Measurements from ENCODE around the gene CDHR3. TPM values are rescaled to one million over a fixed set of nuclear protein-coding genes. Genes with fewer than 3 reads are reported as not detected.
"Not testable (repeated sequence)": the region's sequence is repeated elsewhere in the genome, so short reads cannot be mapped to it uniquely, and the experiment has no call there.

CDHR3 gene
- polyA plus RNA-seq, 4 donors = 4.1 to 24.1 (median 5.4) TPM

DNA sequence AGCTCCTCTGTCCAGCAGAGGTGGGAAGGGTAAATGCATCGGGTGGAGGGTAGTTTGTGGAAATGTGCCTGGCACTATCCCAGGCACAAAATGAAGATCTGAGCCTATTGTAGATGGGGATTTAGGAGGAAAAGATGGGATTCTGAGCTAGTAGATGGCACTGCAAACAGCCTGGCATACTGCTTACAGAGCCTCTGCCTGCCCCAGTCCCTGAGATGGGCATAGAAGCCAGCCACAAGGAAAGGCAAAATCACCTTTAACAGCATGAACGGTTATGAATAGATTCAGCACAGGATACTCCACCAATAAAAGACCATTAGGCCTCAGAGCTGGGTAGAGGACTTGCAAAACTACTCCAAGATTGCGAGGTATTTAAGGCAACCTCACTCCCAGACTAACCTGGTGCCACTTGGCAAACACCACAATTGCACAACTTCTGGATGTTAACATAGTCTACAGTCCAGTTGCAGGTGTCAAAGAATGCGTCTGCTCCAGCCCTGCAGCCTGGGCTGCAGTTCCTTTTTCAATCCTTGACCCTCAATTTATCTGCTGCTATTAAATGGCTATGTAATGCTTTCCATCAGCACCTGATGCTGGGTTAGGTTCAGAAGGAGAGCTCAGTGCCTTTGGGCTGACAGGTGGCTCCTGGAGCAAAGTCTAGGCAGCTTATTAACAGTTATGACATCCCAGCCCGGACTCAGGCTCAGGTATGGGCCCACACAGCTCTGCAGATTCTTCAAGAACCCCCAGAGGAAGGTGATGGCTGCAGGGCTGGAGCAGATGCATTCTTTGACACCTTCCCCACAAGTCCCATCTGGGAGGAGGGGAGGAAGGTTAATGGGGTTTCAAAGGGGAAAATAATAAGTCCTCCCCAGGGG lies 34.0 kb downstream of the CDHR3 start:
- Histone ChIP-seq H3K4me3 (ENCODE audit: low read depth in 1 of 3, low read length in 3 of 3) (no peak overlapping the region), H3K27ac (ENCODE audit: low read depth in 1 of 3, low read length in 2 of 3) (no peak overlapping the region), H3K27me3 (ENCODE audit: control insufficient read depth in 3 of 3, insufficient read depth in 3 of 3, low read length in 3 of 3) (no peaks in the 10 kb centered on the region), H3K36me3 (ENCODE audit: control insufficient read depth in 3 of 3, insufficient read depth in 2 of 3, low read depth in 1 of 3, low read length in 3 of 3) (no peaks in the 10 kb centered on the region), H3K4me1 (ENCODE audit: control insufficient read depth in 3 of 3, insufficient read depth in 2 of 3, low read depth in 1 of 3, low read length in 2 of 3) (peaks cover 0 to 13% (median 0%) of the 10 kb centered on the region in 3 donors), H3K9me3 (ENCODE audit: control insufficient read depth in 2 of 2, insufficient read depth in 1 of 2, low read depth in 1 of 2, low read length in 1 of 2) (no peaks in the 10 kb centered on the region)
- WGBS, 3 donors = 17 to 49% (median 37%) methylated on average over 5 of the region's 5 CpGs
- no peak for FAIRE-seq
- DNase-seq = peak; percentile 43 to 78

DNA sequence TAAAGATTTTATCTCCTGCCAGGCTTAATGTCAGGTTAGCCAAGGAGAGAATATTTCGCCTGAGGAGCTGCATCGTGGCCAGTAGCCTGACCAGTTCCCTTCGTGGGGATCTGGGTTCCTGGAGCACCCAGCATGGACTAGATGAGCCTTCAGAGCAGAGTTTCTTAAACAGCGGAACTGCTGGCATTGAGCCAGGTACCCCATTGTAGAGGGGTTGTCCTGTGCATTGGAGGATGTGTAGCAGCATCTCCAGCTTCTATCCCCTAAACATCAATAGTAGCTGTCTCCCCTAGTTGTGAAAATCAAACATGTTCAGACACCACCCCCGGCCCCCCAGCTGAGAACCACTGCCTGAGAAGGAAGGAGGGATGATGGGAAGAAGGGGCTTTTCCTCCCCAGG lies 36.2 kb downstream of the CDHR3 start:
- FAIRE-seq = no peak

DNA sequence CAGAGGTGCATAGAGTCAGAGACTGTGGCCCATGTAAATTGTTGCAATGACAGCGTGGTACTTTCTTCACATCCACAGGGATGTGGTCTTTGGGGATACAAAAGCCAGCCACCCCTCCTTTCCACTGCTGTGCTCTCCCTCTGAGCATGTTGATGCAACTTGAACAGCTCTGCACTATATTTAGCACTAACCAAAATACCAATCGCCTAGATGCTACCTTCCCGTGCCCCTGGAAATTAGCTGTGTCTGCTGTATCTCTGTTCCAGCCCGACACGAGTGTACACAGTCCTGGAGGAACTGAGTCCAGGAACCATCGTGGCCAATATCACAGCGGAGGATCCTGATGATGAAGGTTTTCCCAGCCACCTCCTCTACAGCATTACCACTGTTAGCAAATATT lies 38.1 kb downstream of the CDHR3 start:
- FAIRE-seq = no peak
- H3K4me3 ChIP-seq (ENCODE audit: low read depth in 1 of 3, low read length in 3 of 3) = no peak overlapping the region

More for the DNA sequence above, 36.2 kb downstream of the CDHR3 start:
- peaks cover 0 to 13% (median 0%) of the 10 kb centered on the region in 3 donors for H3K4me1 ChIP-seq (ENCODE audit: control insufficient read depth in 3 of 3, insufficient read depth in 2 of 3, low read depth in 1 of 3, low read length in 2 of 3)
- no peak overlapping the region for H3K4me3 ChIP-seq (ENCODE audit: low read depth in 1 of 3, low read length in 3 of 3)
- no peak overlapping the region for H3K27ac ChIP-seq (ENCODE audit: low read depth in 1 of 3, low read length in 2 of 3)
- H3K9me3 ChIP-seq (ENCODE audit: control insufficient read depth in 2 of 2, insufficient read depth in 1 of 2, low read depth in 1 of 2, low read length in 1 of 2) = peaks cover 0 to 2% of the 10 kb centered on the region in 2 donors
- H3K27me3 ChIP-seq (ENCODE audit: control insufficient read depth in 3 of 3, insufficient read depth in 3 of 3, low read length in 3 of 3) = peaks cover 0 to 2% (median 0%) of the 10 kb centered on the region in 3 donors
- DNase-seq = no peak
- WGBS, 3 donors = 82 to 85% (median 84%) methylated on average over 5 of the region's 5 CpGs
- H3K36me3 ChIP-seq (ENCODE audit: control insufficient read depth in 3 of 3, insufficient read depth in 2 of 3, low read depth in 1 of 3, low read length in 3 of 3) = no peaks in the 10 kb centered on the region

DNA sequence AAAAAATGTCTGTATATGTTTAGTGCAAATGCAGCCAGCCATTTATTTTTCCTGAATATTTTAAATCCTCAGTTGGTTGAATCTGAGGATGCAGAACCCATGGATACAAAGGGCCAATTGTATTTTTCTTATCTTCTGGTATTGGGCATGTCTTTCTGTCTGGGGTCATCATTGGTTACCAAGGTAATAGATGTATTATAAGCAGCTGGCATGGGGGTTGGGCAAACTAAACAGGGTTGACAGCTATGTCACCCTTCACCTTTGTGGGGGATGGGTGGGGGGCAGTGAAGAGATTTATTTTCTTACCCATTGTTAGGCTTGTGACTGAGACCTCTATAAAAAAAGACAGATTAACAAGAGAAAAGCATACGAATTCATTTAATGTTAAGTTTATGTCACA lies 38.8 kb downstream of the CDHR3 start:
- no peak for DNase-seq
- WGBS, 3 donors = 71 to 85% (median 79%) methylated on average over 1 of the region's 1 CpG
- H3K27ac ChIP-seq (ENCODE audit: low read depth in 1 of 3, low read length in 2 of 3) = no peak overlapping the region
- H3K27me3 ChIP-seq (ENCODE audit: control insufficient read depth in 3 of 3, insufficient read depth in 3 of 3, low read length in 3 of 3) = peaks cover 0 to 2% (median 0%) of the 10 kb centered on the region in 3 donors
- peaks cover 0 to 10% (median 0%) of the 10 kb centered on the region in 3 donors for H3K4me1 ChIP-seq (ENCODE audit: control insufficient read depth in 3 of 3, insufficient read depth in 2 of 3, low read depth in 1 of 3, low read length in 2 of 3)
- peaks cover 0 to 20% of the 10 kb centered on the region in 2 donors for H3K9me3 ChIP-seq (ENCODE audit: control insufficient read depth in 2 of 2, insufficient read depth in 1 of 2, low read depth in 1 of 2, low read length in 1 of 2)
- no peak overlapping the region for H3K4me3 ChIP-seq (ENCODE audit: low read depth in 1 of 3, low read length in 3 of 3)
- peaks cover 0 to 2% (median 0%) of the 10 kb centered on the region in 3 donors for H3K36me3 ChIP-seq (ENCODE audit: control insufficient read depth in 3 of 3, insufficient read depth in 2 of 3, low read depth in 1 of 3, low read length in 3 of 3)
- no peak for FAIRE-seq

More for the DNA sequence above, 38.1 kb downstream of the CDHR3 start:
- 79 to 90% (median 79%) methylated on average over 7 of the region's 7 CpGs for WGBS, 3 donors
- DNase-seq = no peak
- peaks cover 0 to 13% (median 0%) of the 10 kb centered on the region in 3 donors for H3K4me1 ChIP-seq (ENCODE audit: control insufficient read depth in 3 of 3, insufficient read depth in 2 of 3, low read depth in 1 of 3, low read length in 2 of 3)
- no peak overlapping the region for H3K27ac ChIP-seq (ENCODE audit: low read depth in 1 of 3, low read length in 2 of 3)
- H3K9me3 ChIP-seq (ENCODE audit: control insufficient read depth in 2 of 2, insufficient read depth in 1 of 2, low read depth in 1 of 2, low read length in 1 of 2) = peaks cover 0 to 13% of the 10 kb centered on the region in 2 donors
- peaks cover 0 to 2% (median 0%) of the 10 kb centered on the region in 3 donors for H3K27me3 ChIP-seq (ENCODE audit: control insufficient read depth in 3 of 3, insufficient read depth in 3 of 3, low read length in 3 of 3)
- H3K36me3 ChIP-seq (ENCODE audit: control insufficient read depth in 3 of 3, insufficient read depth in 2 of 3, low read depth in 1 of 3, low read length in 3 of 3) = peaks cover 0 to 2% (median 0%) of the 10 kb centered on the region in 3 donors

DNA sequence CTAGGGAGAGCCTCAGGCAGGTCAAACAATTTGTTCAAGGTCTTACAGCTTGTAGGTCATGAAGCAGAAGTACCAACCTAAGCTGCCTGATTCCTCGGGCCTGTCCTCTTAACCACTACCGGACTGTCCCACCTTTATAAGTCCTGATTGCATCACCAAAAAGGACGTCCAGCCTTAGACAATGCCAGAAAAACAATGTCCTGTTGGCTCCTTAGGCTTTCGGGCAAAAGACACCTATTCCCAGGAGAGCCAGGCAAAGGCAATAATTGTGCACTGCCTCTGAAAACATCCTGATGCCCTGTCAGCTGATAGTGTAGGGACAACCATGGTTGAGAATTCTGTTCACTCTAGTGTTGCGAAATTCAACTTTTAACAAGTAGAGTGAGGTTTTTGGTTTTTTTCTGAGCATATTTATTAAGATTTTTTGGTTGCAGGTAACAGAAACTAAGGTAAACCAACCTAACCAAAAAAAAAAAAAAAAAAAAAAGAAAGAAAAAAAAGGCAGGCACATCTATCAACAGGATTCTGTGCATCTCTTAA lies 40.5 kb downstream of the CDHR3 start:
- peaks cover 0 to 29% of the 10 kb centered on the region in 2 donors for H3K9me3 ChIP-seq (ENCODE audit: control insufficient read depth in 2 of 2, insufficient read depth in 1 of 2, low read depth in 1 of 2, low read length in 1 of 2)
- DNase-seq = no peak
- 86 to 91% (median 88%) methylated on average over 5 of the region's 5 CpGs for WGBS, 3 donors
- H3K27ac ChIP-seq (ENCODE audit: low read depth in 1 of 3, low read length in 2 of 3) = no peak overlapping the region
- peaks cover 0 to 2% (median 0%) of the 10 kb centered on the region in 3 donors for H3K27me3 ChIP-seq (ENCODE audit: control insufficient read depth in 3 of 3, insufficient read depth in 3 of 3, low read length in 3 of 3)
- no peaks in the 10 kb centered on the region for H3K4me1 ChIP-seq (ENCODE audit: control insufficient read depth in 3 of 3, insufficient read depth in 2 of 3, low read depth in 1 of 3, low read length in 2 of 3)
- FAIRE-seq = no peak
- no peak overlapping the region for H3K4me3 ChIP-seq (ENCODE audit: low read depth in 1 of 3, low read length in 3 of 3)
- H3K36me3 ChIP-seq (ENCODE audit: control insufficient read depth in 3 of 3, insufficient read depth in 2 of 3, low read depth in 1 of 3, low read length in 3 of 3) = peaks cover 0 to 2% (median 0%) of the 10 kb centered on the region in 3 donors

DNA sequence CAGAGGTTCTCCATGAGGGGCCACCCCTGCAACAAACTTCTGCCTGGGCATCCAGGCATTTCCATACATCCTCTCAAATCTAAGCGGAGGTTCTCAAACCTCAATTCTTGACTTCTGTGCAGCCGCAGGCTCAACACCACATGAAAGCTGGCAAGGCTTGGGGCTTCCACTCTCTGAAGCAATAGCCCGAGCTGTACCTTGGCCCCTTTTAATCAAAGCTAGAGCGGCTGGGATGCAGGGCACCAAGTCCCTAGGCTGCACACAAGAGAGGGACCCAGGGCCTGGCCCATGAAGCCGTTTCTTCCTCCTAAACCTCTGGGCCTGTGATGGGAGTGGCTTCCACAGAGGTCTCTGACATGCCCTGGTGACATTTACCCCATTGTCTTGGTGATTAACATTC lies 43.8 kb downstream of the CDHR3 start:
- H3K4me3 ChIP-seq (ENCODE audit: low read depth in 1 of 3, low read length in 3 of 3) = no peak overlapping the region
- DNase-seq = no peak
- no peak for FAIRE-seq
- peaks cover 0 to 29% of the 10 kb centered on the region in 2 donors for H3K9me3 ChIP-seq (ENCODE audit: control insufficient read depth in 2 of 2, insufficient read depth in 1 of 2, low read depth in 1 of 2, low read length in 1 of 2)
- peaks cover 0 to 16% (median 0%) of the 10 kb centered on the region in 3 donors for H3K4me1 ChIP-seq (ENCODE audit: control insufficient read depth in 3 of 3, insufficient read depth in 2 of 3, low read depth in 1 of 3, low read length in 2 of 3)
- H3K27me3 ChIP-seq (ENCODE audit: control insufficient read depth in 3 of 3, insufficient read depth in 3 of 3, low read length in 3 of 3) = peaks cover 0 to 2% (median 0%) of the 10 kb centered on the region in 3 donors
- H3K27ac ChIP-seq (ENCODE audit: low read depth in 1 of 3, low read length in 2 of 3) = no peak overlapping the region
- WGBS, 3 donors = 92 to 95% (median 94%) methylated on average over 5 of the region's 5 CpGs
- peaks cover 0 to 2% (median 0%) of the 10 kb centered on the region in 3 donors for H3K36me3 ChIP-seq (ENCODE audit: control insufficient read depth in 3 of 3, insufficient read depth in 2 of 3, low read depth in 1 of 3, low read length in 3 of 3)

DNA sequence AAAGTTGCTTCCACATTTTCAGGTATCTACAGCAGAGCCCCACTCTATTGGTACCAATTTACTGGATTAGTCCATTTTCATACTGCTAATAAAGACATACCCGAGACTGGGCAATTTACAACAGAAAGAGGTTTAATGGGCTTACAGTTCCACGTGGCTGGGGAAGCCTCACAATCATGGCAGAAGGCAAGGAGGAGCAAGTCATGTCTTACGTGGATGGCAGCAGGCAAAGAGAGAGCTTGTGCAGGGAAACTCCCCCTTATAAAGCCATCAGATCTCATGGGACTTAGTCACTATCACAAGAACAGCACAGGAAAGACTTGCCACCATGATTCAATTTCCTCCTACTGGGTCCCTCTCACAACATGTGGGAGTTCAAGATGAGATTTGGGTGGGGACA lies 44.7 kb downstream of the CDHR3 start:
- H3K27ac ChIP-seq (ENCODE audit: low read depth in 1 of 3, low read length in 2 of 3); H3K4me3 ChIP-seq (ENCODE audit: low read depth in 1 of 3, low read length in 3 of 3); DNase-seq; H3K27me3 ChIP-seq (ENCODE audit: control insufficient read depth in 3 of 3, insufficient read depth in 3 of 3, low read length in 3 of 3); H3K36me3 ChIP-seq (ENCODE audit: control insufficient read depth in 3 of 3, insufficient read depth in 2 of 3, low read depth in 1 of 3, low read length in 3 of 3); FAIRE-seq: not testable (repeated sequence)
- WGBS, 3 donors = 81 to 93% (median 88%) methylated on average over 3 of the region's 3 CpGs
- Histone ChIP-seq H3K9me3 (ENCODE audit: control insufficient read depth in 2 of 2, insufficient read depth in 1 of 2, low read depth in 1 of 2, low read length in 1 of 2) (peaks cover 0 to 29% of the 10 kb centered on the region in 2 donors), H3K4me1 (ENCODE audit: control insufficient read depth in 3 of 3, insufficient read depth in 2 of 3, low read depth in 1 of 3, low read length in 2 of 3) (peaks cover 0 to 16% (median 0%) of the 10 kb centered on the region in 3 donors)

DNA sequence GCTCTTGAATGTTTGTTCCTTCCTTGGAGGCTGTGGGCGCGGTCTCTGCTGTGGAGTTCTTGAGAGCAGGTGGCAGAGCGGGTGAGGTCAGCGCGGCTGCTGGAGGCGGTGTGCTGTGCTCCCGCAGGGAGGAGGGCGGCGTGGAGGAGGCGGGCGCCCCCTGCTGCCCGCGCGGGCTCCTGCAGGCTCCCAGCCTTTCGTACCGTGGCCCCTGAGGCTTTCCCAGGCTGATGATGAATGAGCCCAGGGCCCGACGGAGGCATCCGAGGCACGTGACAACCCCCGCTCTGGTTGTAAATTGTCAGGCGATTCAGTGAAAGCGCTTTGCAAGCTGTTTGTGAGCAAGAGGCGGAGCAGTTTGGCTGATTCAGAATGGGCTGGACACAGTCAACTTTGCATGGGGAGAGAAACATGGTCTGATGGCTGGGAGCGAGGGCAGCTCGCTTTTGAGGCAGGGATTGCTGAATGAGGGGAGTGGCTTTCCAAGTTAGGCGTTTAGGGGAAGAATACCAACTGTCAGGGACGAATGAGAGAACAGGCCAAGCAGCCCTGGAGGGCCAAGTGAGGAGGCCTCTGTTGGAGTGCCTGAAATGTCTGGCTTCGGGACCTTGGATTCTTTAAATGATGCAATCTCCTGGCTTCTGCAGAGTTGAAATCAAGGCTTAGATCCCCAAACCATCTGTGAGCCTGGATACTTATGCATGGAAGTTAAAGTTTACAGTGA lies 46.6 kb downstream of the CDHR3 start:
- Histone ChIP-seq H3K36me3 (ENCODE audit: control insufficient read depth in 3 of 3, insufficient read depth in 2 of 3, low read depth in 1 of 3, low read length in 3 of 3) (peaks cover 0 to 2% (median 0%) of the 10 kb centered on the region in 3 donors), H3K4me1 (ENCODE audit: control insufficient read depth in 3 of 3, insufficient read depth in 2 of 3, low read depth in 1 of 3, low read length in 2 of 3) (peaks cover 0 to 16% (median 0%) of the 10 kb centered on the region in 3 donors), H3K9me3 (ENCODE audit: control insufficient read depth in 2 of 2, insufficient read depth in 1 of 2, low read depth in 1 of 2, low read length in 1 of 2) (peaks cover 0 to 26% of the 10 kb centered on the region in 2 donors), H3K4me3 (ENCODE audit: low read depth in 1 of 3, low read length in 3 of 3) (no peak overlapping the region), H3K27me3 (ENCODE audit: control insufficient read depth in 3 of 3, insufficient read depth in 3 of 3, low read length in 3 of 3) (peaks cover 0 to 4% (median 0%) of the 10 kb centered on the region in 3 donors), H3K27ac (ENCODE audit: low read depth in 1 of 3, low read length in 2 of 3) (no peak overlapping the region)
- DNase-seq (peak; percentile 92 to 97), FAIRE-seq (no peak)
- WGBS, 3 donors = 7 to 8% (median 8%) methylated on average over 29 of the region's 29 CpGs

Data from small intestine (tissue), 7 donors.